MM.1S (cell line): ENCODE results near the gene RTN4R.

Experiments
- DNase-seq: peaks from one replicate; pipeline ENCODE4 v3.0.0-alpha.2; 2015
- H2AFZ ChIP-seq: fragments of 300-600 bp; sonication (generic); 2 replicates; pipeline ENCODE4 v1.6.0; 2016; ENCODE audit warnings: antibody characterized with exemption, low read length
- H3F3A ChIP-seq: fragments of 300-600 bp; sonication (generic); 2 replicates; pipeline ENCODE4 v1.6.1; 2016; ENCODE audit warnings: mild to moderate bottlenecking, antibody characterized with exemption, low read length, moderate library complexity, mixed read lengths; ENCODE audit not compliant: insufficient read depth
- H3K27ac ChIP-seq: fragments of 300-600 bp; sonication (generic); 2 replicates; pipeline ENCODE4 v1.5.1; 2016; ENCODE audit warnings: mild to moderate bottlenecking, low read length
- H3K27me3 ChIP-seq: fragments of 300-600 bp; sonication (generic); replicated peaks from 2 replicates; pipeline ENCODE4 v1.6.0; 2016; ENCODE audit warnings: low read length; ENCODE audit not compliant: insufficient read depth
- H3K36me3 ChIP-seq: fragments of 300-600 bp; sonication (generic); replicated peaks from 2 replicates; pipeline ENCODE4 v1.6.1; 2016; ENCODE audit warnings: mild to moderate bottlenecking, low read length, mixed read lengths; ENCODE audit not compliant: insufficient read depth
- H3K4me1 ChIP-seq: fragments of 300-600 bp; sonication (generic); 2 replicates; pipeline ENCODE4 v1.6.1; 2016; ENCODE audit warnings: low read length, mixed read lengths
- H3K4me2 ChIP-seq: fragments of 300-600 bp; sonication (generic); 2 replicates; pipeline ENCODE4 v1.6.0; 2016; ENCODE audit warnings: low read depth, low read length
- H3K4me3 ChIP-seq: fragments of 300-600 bp; sonication (generic); 2 replicates; pipeline ENCODE4 v1.5.1; 2016; ENCODE audit warnings: low read length, mixed read lengths
- H3K79me2 ChIP-seq: fragments of 300-600 bp; sonication (generic); 2 replicates; pipeline ENCODE4 v1.6.1; 2016; ENCODE audit warnings: mixed run types, low read length, mixed read lengths
- H3K9ac ChIP-seq: fragments of 300-600 bp; sonication (generic); 2 replicates; pipeline ENCODE4 v1.6.1; 2016; ENCODE audit warnings: low read length, mixed read lengths
- H3K9me2 ChIP-seq: fragments of 300-600 bp; sonication (generic); replicated peaks from 2 replicates; pipeline ENCODE4 v1.6.1; 2016; ENCODE audit warnings: mild to moderate bottlenecking, low read length, mixed read lengths; ENCODE audit not compliant: insufficient read depth
- H3K9me3 ChIP-seq: fragments of 300-600 bp; sonication (generic); replicated peaks from 2 replicates; pipeline ENCODE4 v1.6.1; 2016; ENCODE audit warnings: mild to moderate bottlenecking, low read length, mixed read lengths; ENCODE audit not compliant: insufficient read depth
- H4K20me1 ChIP-seq: fragments of 300-600 bp; sonication (generic); 2 replicates; pipeline ENCODE4 v1.6.1; 2016; ENCODE audit warnings: mild to moderate bottlenecking, low read length, moderate library complexity, mixed read lengths; ENCODE audit not compliant: insufficient read depth
- CTCF ChIP-seq: fragments of 300-600 bp; sonication (generic); IDR thresholded peaks from 2 replicates; pipeline ENCODE4 v1.5.1; 2016; ENCODE audit warnings: antibody characterized with exemption, low read length, mixed read lengths
- EZH2 ChIP-seq: fragments of 300-600 bp; sonication (generic); optimal IDR thresholded peaks from 2 replicates; pipeline ENCODE3; 2017; ENCODE audit warnings: low read depth, mild to moderate bottlenecking, antibody characterized with exemption, low read length, mixed read lengths
- EZH2phosphoT487 ChIP-seq: fragments of 300-600 bp; sonication (generic); IDR thresholded peaks from 2 replicates; pipeline ENCODE4 v1.6.1; 2018; ENCODE audit warnings: antibody characterized with exemption, low read length

The RTN4R gene

GRCh38 chr22:20242393-20243175 is 25.5 kb downstream of the RTN4R start:
- H3K79me2 ChIP-seq, result no peaks in the 10 kb centered on the region
- H3K9me3 ChIP-seq, result no peaks in the 10 kb centered on the region
- H3K4me2 ChIP-seq, result no peak overlapping the region
- no peaks in the 10 kb centered on the region for H3K36me3 ChIP-seq
- DNase-seq, result no peak
- peaks cover 58% of the 10 kb centered on the region for H3K27me3 ChIP-seq
- H3F3A ChIP-seq, result no peaks in the 10 kb centered on the region
- H3K4me1 ChIP-seq, result no peaks in the 10 kb centered on the region
- no peak for TF ChIP-seq CTCF
- no peak for TF ChIP-seq EZH2
- TF ChIP-seq EZH2phosphoT487, result no peak
- no peak overlapping the region for H3K4me3 ChIP-seq
- no peak overlapping the region for H3K9ac ChIP-seq
- H3K27ac ChIP-seq, result no peak overlapping the region
- no peak overlapping the region for H2AFZ ChIP-seq
- no peaks in the 10 kb centered on the region for H4K20me1 ChIP-seq
- H3K9me2 ChIP-seq, result no peaks in the 10 kb centered on the region

- H3K9me3 ChIP-seq, result no peaks in the 10 kb centered on the region
- no peaks in the 10 kb centered on the region for H3K4me1 ChIP-seq
- no peak overlapping the region for H3K9ac ChIP-seq
- no peak overlapping the region for H3K4me2 ChIP-seq
- H2AFZ ChIP-seq, result no peak overlapping the region
- H3K27ac ChIP-seq, result no peak overlapping the region
- no peak overlapping the region for H3K4me3 ChIP-seq
- H3K9me2 ChIP-seq, result no peaks in the 10 kb centered on the region
- no peaks in the 10 kb centered on the region for H3K36me3 ChIP-seq
- peaks cover 61% of the 10 kb centered on the region for H3K27me3 ChIP-seq
- no peaks in the 10 kb centered on the region for H3K79me2 ChIP-seq
- H3F3A ChIP-seq, result no peaks in the 10 kb centered on the region
- DNase-seq, result no peak
- no peaks in the 10 kb centered on the region for H4K20me1 ChIP-seq
- TF ChIP-seq EZH2phosphoT487, result no peak
- TF ChIP-seq EZH2, result no peak
- no peak for TF ChIP-seq CTCF
Observed at GRCh38 chr22:20241579-20242392, 26.3 kb downstream of the RTN4R start.

- no peak overlapping the region for H3K9ac ChIP-seq
- no peak overlapping the region for H3K4me3 ChIP-seq
- no peaks in the 10 kb centered on the region for H3K9me2 ChIP-seq
- no peak overlapping the region for H3K4me2 ChIP-seq
- H3K36me3 ChIP-seq, result no peaks in the 10 kb centered on the region
- H3K79me2 ChIP-seq, result no peaks in the 10 kb centered on the region
- no peaks in the 10 kb centered on the region for H4K20me1 ChIP-seq
- no peak overlapping the region for H2AFZ ChIP-seq
- no peak overlapping the region for H3K27ac ChIP-seq
- H3K4me1 ChIP-seq, result no peaks in the 10 kb centered on the region
- H3K9me3 ChIP-seq, result no peaks in the 10 kb centered on the region
- no peaks in the 10 kb centered on the region for H3F3A ChIP-seq
- TF ChIP-seq CTCF (no peak), EZH2 (no peak), EZH2phosphoT487 (no peak)
- peaks cover 61% of the 10 kb centered on the region for H3K27me3 ChIP-seq
- no peak for DNase-seq
Observed at GRCh38 chr22:20240900-20241299, 27.2 kb downstream of the RTN4R start.
